Measurements from ENCODE around the gene NAPEPLD.
"Not testable (repeated sequence)": the region's sequence is repeated elsewhere in the genome, so short reads cannot be mapped to it uniquely, and the experiment has no call there.

Gene NAPEPLD

DNA sequence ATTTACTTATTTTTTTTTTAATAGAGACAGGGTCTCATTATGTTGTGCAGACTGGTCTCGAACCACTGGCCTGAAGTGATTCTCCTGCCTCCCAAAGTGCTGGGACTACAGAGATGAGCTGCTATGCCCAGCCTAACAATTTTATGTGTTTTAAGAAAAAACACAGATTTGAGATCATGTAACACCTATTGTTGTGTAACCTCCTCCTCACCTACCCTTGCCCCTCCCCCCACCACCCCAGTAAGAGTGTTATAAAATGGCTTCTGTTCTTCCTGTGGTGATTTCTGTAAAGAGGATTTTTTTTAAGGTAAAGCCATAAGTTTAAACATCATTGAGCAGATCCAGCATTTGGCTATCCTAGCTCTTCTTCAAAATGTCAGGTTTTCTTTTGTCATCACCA lies 66.4 kb downstream of the NAPEPLD start:
- ChIA-PET CTCF (no interaction called here), POLR2A (no interaction called here)
- TF ChIP-seq, protein P1, sequence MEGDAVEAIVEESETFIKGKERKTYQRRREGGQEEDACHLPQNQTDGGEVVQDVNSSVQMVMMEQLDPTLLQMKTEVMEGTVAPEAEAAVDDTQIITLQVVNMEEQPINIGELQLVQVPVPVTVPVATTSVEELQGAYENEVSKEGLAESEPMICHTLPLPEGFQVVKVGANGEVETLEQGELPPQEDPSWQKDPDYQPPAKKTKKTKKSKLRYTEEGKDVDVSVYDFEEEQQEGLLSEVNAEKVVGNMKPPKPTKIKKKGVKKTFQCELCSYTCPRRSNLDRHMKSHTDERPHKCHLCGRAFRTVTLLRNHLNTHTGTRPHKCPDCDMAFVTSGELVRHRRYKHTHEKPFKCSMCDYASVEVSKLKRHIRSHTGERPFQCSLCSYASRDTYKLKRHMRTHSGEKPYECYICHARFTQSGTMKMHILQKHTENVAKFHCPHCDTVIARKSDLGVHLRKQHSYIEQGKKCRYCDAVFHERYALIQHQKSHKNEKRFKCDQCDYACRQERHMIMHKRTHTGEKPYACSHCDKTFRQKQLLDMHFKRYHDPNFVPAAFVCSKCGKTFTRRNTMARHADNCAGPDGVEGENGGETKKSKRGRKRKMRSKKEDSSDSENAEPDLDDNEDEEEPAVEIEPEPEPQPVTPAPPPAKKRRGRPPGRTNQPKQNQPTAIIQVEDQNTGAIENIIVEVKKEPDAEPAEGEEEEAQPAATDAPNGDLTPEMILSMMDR (IDR thresholded peaks at IDR 0.05; ENCODE audit: insufficient read depth, low read length, missing control alignments) = no peak
- DNase-seq (ENCODE audit: low read depth, low spot score) = no peak
- no peak overlapping the region for H3K4me3 ChIP-seq (ENCODE audit: low read depth, low read length)

DNA sequence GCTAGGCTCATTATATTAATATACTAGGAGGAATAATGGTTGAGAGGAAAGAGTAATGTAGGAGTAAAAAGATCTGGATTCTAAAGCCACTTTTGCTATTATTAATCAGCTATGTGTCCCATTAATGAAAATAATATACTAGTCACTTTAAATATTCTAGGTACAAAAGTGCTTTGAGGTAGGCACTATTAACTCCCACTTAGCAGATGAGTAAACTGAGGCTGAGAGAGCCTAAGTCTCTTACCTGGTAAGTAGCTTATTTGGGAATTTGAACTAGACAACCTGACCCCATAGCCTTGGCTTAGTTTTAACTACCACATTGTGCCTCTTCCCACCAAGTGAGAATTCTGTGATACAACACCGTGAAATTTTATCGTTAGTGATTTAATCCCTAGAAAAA lies 68.0 kb downstream of the NAPEPLD start:
- CTCF ChIA-PET = interaction anchor here (0.8 to 2.9 kb wide), 3 partner anchors 14 to 19 kb away, joined by 3 to 8 read pairs (median 7); no protein-coding TSS in a partner anchor
- H3K4me3 ChIP-seq (ENCODE audit: low read depth, low read length) = no peak overlapping the region
- POLR2A ChIA-PET = no interaction called here
- no peak for DNase-seq (ENCODE audit: low read depth, low spot score)
- TF ChIP-seq, protein P1 (IDR thresholded peaks at IDR 0.05; ENCODE audit: insufficient read depth, low read length, missing control alignments) = no peak

DNA sequence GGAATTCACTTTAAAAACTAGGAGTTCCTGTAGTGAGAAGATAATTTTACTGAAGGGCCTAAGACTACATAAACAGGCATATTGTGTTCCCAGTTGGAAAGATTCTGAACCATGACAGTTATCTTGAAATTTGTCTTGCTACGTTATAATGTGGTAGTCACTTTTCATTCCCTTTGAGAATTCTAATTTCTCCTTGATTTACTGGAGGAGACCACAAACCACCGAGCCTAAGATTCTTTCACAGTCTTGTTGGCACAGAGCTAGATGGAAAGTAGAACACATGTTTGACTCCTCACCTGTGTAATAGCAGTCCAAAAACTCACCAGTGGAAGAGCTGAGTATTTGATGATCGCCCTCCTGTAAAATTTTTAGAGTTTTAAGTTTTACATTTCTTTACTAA lies 69.1 kb downstream of the NAPEPLD start:
- TF ChIP-seq, protein P1 (IDR thresholded peaks at IDR 0.05; ENCODE audit: insufficient read depth, low read length, missing control alignments) = no peak
- H3K4me3 ChIP-seq (ENCODE audit: low read depth, low read length) = no peak overlapping the region
- POLR2A ChIA-PET = no interaction called here
- CTCF ChIA-PET = interaction anchor here (0.6 to 2.9 kb wide), 3 partner anchors 9 to 18 kb away, joined by 3 to 8 read pairs (median 7); no protein-coding TSS in a partner anchor
- DNase-seq (ENCODE audit: low read depth, low spot score) = no peak

DNA sequence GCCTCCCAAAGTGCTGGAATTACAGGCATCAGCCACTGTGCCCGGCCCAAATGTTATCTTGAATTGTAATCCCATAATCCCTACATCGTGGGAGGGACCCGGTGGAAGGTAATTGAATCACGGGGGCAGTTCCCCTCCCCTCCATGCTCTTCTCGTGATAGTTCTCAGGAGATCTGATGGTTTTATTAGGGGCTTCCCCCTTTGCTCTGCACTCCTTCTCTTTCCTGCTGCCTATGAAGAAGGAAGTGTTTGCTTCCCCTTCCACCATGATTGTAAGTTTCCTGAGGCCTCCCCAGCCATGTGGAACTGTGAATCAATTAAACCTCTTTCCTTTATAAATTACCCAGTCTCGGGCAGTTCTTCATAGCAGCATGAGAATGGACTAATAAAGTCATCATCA lies 70.7 kb downstream of the NAPEPLD start:
- POLR2A ChIA-PET; CTCF ChIA-PET; H3K4me3 ChIP-seq (ENCODE audit: low read depth, low read length); DNase-seq (ENCODE audit: low read depth, low spot score): not testable (repeated sequence)

DNA sequence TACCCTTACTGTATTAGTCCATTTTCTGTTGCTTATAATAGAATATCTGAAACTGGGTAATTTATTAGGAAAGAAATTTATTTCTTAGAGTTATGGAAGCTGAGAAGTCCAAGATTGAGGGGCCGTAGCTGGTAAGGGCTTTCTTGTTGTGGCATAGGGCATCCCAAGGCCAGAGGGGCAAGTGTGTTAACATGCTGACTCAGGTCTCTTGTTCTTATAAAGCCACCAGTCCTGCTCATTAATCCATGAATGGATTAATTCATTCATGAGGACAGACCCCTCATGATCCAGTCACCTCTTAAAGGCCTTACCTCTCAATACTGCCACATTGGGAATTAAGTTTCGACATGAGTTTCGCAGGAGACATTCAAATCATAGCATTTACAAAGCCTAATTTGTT lies 71.6 kb downstream of the NAPEPLD start:
- POLR2A ChIA-PET = no interaction called here

DNA sequence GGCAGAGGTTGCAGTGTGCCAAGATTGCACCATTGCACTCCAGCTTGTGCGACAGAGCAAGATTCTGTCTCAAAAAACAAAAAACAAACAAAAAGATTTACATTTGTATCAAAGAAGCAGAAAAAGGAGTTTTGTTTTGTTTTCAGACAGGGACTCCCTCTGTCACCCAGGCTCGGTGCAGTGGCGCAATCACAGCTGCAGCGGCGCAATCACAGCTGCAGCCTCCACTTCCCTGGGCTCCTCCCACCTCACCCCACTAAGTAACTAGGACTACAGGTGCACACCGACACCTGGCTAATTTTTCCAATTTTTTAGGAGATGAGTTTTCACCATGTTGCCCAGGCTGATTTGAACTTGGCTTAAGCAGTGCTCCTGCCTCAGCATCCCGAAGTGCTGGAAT lies 72.1 kb downstream of the NAPEPLD start:
- CTCF ChIA-PET = interaction anchor here (1.2 kb wide), 1 partner anchor 14 kb away, joined by 5 read pairs; no protein-coding TSS in a partner anchor
- TF ChIP-seq, protein P1 (IDR thresholded peaks at IDR 0.05; ENCODE audit: insufficient read depth, low read length, missing control alignments) = no peak
- no peak overlapping the region for H3K4me3 ChIP-seq (ENCODE audit: low read depth, low read length)
- DNase-seq (ENCODE audit: low read depth, low spot score) = no peak
- POLR2A ChIA-PET = no interaction called here

More for the DNA sequence above, 71.6 kb downstream of the NAPEPLD start:
- H3K4me3 ChIP-seq (ENCODE audit: low read depth, low read length) = no peak overlapping the region
- no peak for DNase-seq (ENCODE audit: low read depth, low spot score)
- CTCF ChIA-PET = no interaction called here
- TF ChIP-seq, protein P1 (IDR thresholded peaks at IDR 0.05; ENCODE audit: insufficient read depth, low read length, missing control alignments) = no peak

DNA sequence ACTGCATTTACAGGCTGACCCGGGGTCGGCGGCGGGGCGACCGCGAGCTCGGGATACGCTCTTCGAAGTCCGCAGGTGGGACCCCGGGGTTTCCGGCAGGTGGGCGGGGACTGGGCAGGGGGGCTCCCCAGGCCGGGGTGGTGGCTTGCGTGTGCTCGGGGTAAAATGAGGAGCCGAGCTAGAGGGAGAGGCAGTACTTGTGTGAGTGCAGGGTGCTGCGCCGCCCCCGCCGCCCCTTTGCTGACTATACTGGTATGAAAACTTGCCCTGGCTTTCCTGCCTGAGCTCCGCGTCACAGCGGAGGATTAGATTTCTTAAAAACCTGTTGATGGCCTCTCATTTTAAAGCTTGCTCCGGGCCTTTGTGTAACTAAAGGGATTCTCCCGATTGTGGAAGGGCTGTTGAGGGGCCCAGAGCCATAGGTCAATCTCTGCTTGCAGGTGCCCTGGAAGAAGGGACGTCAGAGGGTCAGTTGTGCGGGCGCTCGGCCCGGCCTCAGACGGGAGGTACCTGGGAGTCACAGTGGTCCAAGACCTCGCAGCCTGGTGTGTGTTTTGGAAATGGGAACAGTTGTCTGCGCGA lies 73.5 kb downstream of the NAPEPLD start:
- ChIA-PET CTCF (interaction anchor here (0.9 to 6.2 kb wide), 9 partner anchors 9 to 316 kb away, joined by 3 to 57 read pairs (median 6); no protein-coding TSS in a partner anchor), POLR2A (interaction anchor here (0.8 to 1.5 kb wide), 7 partner anchors 9 to 327 kb away, joined by 3 to 7 read pairs (median 4); partner anchors contain the start of genes FAM185A and NAPEPLD)
- peak overlapping the region; percentile 95 for H3K4me3 ChIP-seq (ENCODE audit: low read depth, low read length)
- DNase-seq (ENCODE audit: low read depth, low spot score) = no peak
- TF ChIP-seq, protein P1 (IDR thresholded peaks at IDR 0.05; ENCODE audit: insufficient read depth, low read length, missing control alignments) = no peak
